ENCODE results near the gene MCTP1. TPM values are rescaled to one million over a fixed set of nuclear protein-coding genes. Genes with fewer than 3 reads are reported as not detected.

MCTP1 gene
- total RNA-seq, 1 experiment from 2014 or later, result 7.5 TPM

DNA sequence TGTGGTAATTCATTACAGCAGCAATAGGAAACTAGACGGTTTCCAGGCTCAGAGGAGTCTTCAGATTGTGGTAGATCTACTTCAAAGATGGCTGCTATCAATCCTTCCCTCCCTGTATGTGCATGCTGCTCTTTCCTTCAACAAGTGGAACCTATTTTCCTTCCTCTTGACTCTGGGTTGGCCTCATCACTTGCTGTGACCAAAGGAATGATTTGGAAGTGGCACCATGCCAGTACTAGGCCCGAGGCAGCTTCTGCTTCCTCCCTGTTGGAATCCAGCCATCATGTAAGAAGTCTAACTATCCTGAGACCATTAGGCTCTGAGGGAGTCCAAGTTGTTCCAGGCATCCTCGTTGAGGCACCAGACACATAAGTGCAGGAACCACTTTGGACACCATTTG lies 46.5 kb upstream of the MCTP1 start:
- H3K4me3 ChIP-seq (ENCODE audit: low read length), result no peak overlapping the region
- DNase-seq (peak; percentile 3), ATAC-seq (no peak)
- no peaks in the 10 kb centered on the region for H3F3A ChIP-seq (ENCODE audit: low read length, unreplicated experiment)
- H4K20me1 ChIP-seq (ENCODE audit: low read length), result no peaks in the 10 kb centered on the region
- no peak overlapping the region for H2AFZ ChIP-seq (ENCODE audit: low read length)
- H3K9me2 ChIP-seq (replicated peaks; ENCODE audit: low read length), result no peaks in the 10 kb centered on the region
- no peaks in the 10 kb centered on the region for H3K4me1 ChIP-seq (ENCODE audit: insufficient read depth, low read length)
- H3K4me2 ChIP-seq (ENCODE audit: low read length), result no peak overlapping the region
- BruUV-seq (replicated peaks), result no TSS peak
- H3K79me2 ChIP-seq (ENCODE audit: low read length), result no peaks in the 10 kb centered on the region
- H3K27ac ChIP-seq (ENCODE audit: low read length), result no peak overlapping the region
- H3K9ac ChIP-seq (ENCODE audit: low read length), result no peak overlapping the region
- POLR2A ChIA-PET (ENCODE audit: unreplicated experiment), result no interaction called here
- H3K27me3 ChIP-seq (ENCODE audit: low read length), result peaks cover 11% of the 10 kb centered on the region; the same call in 1 of the 2 replicates
- H3K36me3 ChIP-seq (ENCODE audit: low read depth, low read length), result no peaks in the 10 kb centered on the region
- CTCF ChIA-PET, result no interaction called here
- intact Hi-C loops (cut with micrococcal nuclease), result no loop called here
- no peak for TF ChIP-seq EZH2phosphoT487 (IDR thresholded peaks at IDR 0.05; ENCODE audit: borderline replicate concordance, low read length)
- TF ChIP-seq, protein P1, sequence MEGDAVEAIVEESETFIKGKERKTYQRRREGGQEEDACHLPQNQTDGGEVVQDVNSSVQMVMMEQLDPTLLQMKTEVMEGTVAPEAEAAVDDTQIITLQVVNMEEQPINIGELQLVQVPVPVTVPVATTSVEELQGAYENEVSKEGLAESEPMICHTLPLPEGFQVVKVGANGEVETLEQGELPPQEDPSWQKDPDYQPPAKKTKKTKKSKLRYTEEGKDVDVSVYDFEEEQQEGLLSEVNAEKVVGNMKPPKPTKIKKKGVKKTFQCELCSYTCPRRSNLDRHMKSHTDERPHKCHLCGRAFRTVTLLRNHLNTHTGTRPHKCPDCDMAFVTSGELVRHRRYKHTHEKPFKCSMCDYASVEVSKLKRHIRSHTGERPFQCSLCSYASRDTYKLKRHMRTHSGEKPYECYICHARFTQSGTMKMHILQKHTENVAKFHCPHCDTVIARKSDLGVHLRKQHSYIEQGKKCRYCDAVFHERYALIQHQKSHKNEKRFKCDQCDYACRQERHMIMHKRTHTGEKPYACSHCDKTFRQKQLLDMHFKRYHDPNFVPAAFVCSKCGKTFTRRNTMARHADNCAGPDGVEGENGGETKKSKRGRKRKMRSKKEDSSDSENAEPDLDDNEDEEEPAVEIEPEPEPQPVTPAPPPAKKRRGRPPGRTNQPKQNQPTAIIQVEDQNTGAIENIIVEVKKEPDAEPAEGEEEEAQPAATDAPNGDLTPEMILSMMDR (conservative IDR thresholded peaks at IDR 0.05; ENCODE audit: low read depth, low read length), result no peak
- TF ChIP-seq EZH2 (IDR thresholded peaks at IDR 0.05; ENCODE audit: low read length, unreplicated experiment), result no peak
- no peaks in the 10 kb centered on the region for H3K9me3 ChIP-seq (ENCODE audit: low read length)

DNA sequence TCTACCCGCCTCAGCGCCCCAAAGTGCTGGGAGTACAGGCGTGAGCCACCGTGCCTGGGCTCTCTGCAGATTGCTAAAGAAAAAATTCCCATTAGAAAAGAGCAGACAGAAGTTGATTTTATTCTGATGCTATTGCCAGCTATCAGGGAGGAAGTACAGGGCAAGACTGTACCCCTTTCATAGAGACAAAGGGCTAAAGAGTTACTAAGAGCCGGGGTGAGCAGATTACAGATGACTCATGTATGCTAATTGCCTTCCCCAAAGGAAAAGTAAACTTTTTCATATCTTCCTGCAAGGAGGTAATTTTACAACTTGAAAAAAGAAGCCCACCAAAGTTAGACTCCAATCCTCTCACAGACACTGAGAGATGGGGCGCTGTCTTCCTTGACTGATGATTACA lies 42.3 kb upstream of the MCTP1 start:
- no TSS peak for BruUV-seq (replicated peaks)
- H3K4me3 ChIP-seq (ENCODE audit: low read length), result no peak overlapping the region
- no peaks in the 10 kb centered on the region for H3K9me2 ChIP-seq (replicated peaks; ENCODE audit: low read length)
- no peak overlapping the region for H3K4me2 ChIP-seq (ENCODE audit: low read length)
- intact Hi-C loops (cut with micrococcal nuclease), result no loop called here
- no peaks in the 10 kb centered on the region for H3K27me3 ChIP-seq (ENCODE audit: low read length)
- ChIA-PET CTCF (no interaction called here), POLR2A (ENCODE audit: unreplicated experiment) (no interaction called here)
- DNase-seq (peak; percentile 1), ATAC-seq (no peak; the same call in 1 of the 2 replicates)
- H3K9me3 ChIP-seq (ENCODE audit: low read length), result no peaks in the 10 kb centered on the region
- H3F3A ChIP-seq (ENCODE audit: low read length, unreplicated experiment), result no peaks in the 10 kb centered on the region
- H3K36me3 ChIP-seq (ENCODE audit: low read depth, low read length), result no peaks in the 10 kb centered on the region
- H2AFZ ChIP-seq (ENCODE audit: low read length), result no peak overlapping the region
- H3K9ac ChIP-seq (ENCODE audit: low read length), result no peak overlapping the region
- no peaks in the 10 kb centered on the region for H4K20me1 ChIP-seq (ENCODE audit: low read length)
- H3K79me2 ChIP-seq (ENCODE audit: low read length), result no peaks in the 10 kb centered on the region
- no peak overlapping the region for H3K27ac ChIP-seq (ENCODE audit: low read length)
- TF ChIP-seq, protein P1 (conservative IDR thresholded peaks at IDR 0.05; ENCODE audit: low read depth, low read length), result no peak
- TF ChIP-seq EZH2 (IDR thresholded peaks at IDR 0.05; ENCODE audit: low read length, unreplicated experiment), result no peak
- no peak for TF ChIP-seq EZH2phosphoT487 (IDR thresholded peaks at IDR 0.05; ENCODE audit: borderline replicate concordance, low read length)
- no peaks in the 10 kb centered on the region for H3K4me1 ChIP-seq (ENCODE audit: insufficient read depth, low read length)

DNA sequence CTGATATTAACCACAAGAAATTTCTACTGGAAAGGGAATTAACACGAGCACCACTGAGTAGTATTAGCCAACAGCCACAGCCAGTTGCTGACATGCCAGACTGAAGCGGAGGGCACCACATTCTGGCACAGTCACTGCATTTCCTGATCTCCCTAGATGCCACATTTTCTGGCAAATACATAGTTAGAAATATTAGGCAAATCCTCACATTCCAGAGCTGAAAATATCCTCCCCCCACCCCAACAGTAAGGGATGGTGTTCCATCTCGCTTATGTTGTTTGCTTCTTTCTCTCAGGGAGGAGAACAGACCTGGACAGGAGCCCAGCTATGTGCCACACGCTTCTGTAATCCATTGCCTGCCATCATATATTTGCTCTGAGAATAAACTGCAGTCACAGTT lies 32.8 kb upstream of the MCTP1 start:
- no peaks in the 10 kb centered on the region for H3K9me2 ChIP-seq (replicated peaks; ENCODE audit: low read length)
- CTCF ChIA-PET, result no interaction called here
- ATAC-seq, result peak; percentile 89
- no TSS peak for BruUV-seq (replicated peaks)
- no peak overlapping the region for H2AFZ ChIP-seq (ENCODE audit: low read length)
- no peak overlapping the region for H3K27ac ChIP-seq (ENCODE audit: low read length)
- intact Hi-C loops (cut with micrococcal nuclease), result no loop called here
- no peaks in the 10 kb centered on the region for H3K27me3 ChIP-seq (ENCODE audit: low read length)
- H3K79me2 ChIP-seq (ENCODE audit: low read length), result no peaks in the 10 kb centered on the region
- no peak overlapping the region for H3K9ac ChIP-seq (ENCODE audit: low read length)
- H3K4me3 ChIP-seq (ENCODE audit: low read length), result no peak overlapping the region
- POLR2A ChIA-PET (ENCODE audit: unreplicated experiment), result no interaction called here
- no peaks in the 10 kb centered on the region for H3K4me1 ChIP-seq (ENCODE audit: insufficient read depth, low read length)
- H3F3A ChIP-seq (ENCODE audit: low read length, unreplicated experiment), result no peaks in the 10 kb centered on the region
- TF ChIP-seq EZH2phosphoT487 (IDR thresholded peaks at IDR 0.05; ENCODE audit: borderline replicate concordance, low read length), result no peak
- TF ChIP-seq, protein P1 (conservative IDR thresholded peaks at IDR 0.05; ENCODE audit: low read depth, low read length), result no peak
- no peak for TF ChIP-seq EZH2 (IDR thresholded peaks at IDR 0.05; ENCODE audit: low read length, unreplicated experiment)
- H3K36me3 ChIP-seq (ENCODE audit: low read depth, low read length), result no peaks in the 10 kb centered on the region
- no peak overlapping the region for H3K4me2 ChIP-seq (ENCODE audit: low read length)
- DNase-seq, result no peak
- no peaks in the 10 kb centered on the region for H4K20me1 ChIP-seq (ENCODE audit: low read length)
- no peaks in the 10 kb centered on the region for H3K9me3 ChIP-seq (ENCODE audit: low read length)
